Measurements from ENCODE around the gene ITPKB.
A peak's percentile ranks its signal among the peaks of the same experiment; 100 is the strongest.

The ITPKB gene

DNA sequence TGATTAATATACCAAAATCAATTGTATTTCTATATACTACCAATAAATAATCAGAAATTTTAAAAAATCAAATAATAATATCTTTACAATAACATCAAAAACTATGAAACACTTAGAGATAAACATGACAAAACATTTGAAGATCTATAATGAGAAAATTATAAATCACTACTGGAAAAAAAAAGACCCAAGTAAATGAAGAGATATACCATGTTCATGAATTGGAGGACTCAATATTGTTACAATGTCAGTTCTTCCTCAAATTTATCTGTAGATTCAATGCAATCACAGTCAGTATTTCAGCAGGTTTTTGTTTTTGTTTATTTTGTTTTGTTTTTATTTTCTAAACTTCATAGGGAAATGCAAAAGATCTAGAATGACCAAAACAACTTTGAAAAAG, 4.2 kb upstream of the ITPKB start:
- H3K36me3 Mint-ChIP-seq (ENCODE audit: low read depth) = no peaks in the 10 kb centered on the region
- TF ChIP-seq, protein P1, sequence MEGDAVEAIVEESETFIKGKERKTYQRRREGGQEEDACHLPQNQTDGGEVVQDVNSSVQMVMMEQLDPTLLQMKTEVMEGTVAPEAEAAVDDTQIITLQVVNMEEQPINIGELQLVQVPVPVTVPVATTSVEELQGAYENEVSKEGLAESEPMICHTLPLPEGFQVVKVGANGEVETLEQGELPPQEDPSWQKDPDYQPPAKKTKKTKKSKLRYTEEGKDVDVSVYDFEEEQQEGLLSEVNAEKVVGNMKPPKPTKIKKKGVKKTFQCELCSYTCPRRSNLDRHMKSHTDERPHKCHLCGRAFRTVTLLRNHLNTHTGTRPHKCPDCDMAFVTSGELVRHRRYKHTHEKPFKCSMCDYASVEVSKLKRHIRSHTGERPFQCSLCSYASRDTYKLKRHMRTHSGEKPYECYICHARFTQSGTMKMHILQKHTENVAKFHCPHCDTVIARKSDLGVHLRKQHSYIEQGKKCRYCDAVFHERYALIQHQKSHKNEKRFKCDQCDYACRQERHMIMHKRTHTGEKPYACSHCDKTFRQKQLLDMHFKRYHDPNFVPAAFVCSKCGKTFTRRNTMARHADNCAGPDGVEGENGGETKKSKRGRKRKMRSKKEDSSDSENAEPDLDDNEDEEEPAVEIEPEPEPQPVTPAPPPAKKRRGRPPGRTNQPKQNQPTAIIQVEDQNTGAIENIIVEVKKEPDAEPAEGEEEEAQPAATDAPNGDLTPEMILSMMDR (IDR thresholded peaks at IDR 0.05; ENCODE audit: unreplicated experiment in 3 of 3) = no peak
- H3K27ac Mint-ChIP-seq = no peak overlapping the region
- H3K4me1 Mint-ChIP-seq = peaks cover 6% of the 10 kb centered on the region
- H3K9me3 Mint-ChIP-seq = peaks cover 14% of the 10 kb centered on the region
- H3K27me3 Mint-ChIP-seq (ENCODE audit: low read depth) = peaks cover 9% of the 10 kb centered on the region
- no peak overlapping the region for H3K4me3 Mint-ChIP-seq

DNA sequence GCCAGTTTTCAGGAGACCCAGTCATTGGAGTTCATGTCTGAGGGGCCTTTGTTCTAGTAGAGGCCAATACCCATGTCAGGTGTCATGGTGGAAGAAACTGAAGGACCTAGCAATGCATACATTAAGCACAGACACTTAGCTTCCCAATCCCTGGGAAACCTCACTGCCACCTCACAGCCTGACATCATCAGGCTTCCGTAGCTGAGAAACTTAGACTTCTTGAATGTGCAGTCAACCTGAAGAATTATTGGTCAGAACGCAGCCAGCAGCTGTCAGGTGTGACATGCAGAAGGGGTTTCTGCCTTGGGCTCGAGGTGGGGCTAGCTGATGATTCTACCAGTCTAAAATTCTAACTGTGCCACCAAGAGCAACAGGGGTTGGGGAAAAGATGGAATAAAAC, 1.9 kb upstream of the ITPKB start:
- Mint-ChIP-seq H3K4me1 (peaks cover 6% of the 10 kb centered on the region), H3K27ac (no peak overlapping the region), H3K36me3 (ENCODE audit: low read depth) (no peaks in the 10 kb centered on the region), H3K4me3 (no peak overlapping the region), H3K27me3 (ENCODE audit: low read depth) (peaks cover 18% of the 10 kb centered on the region), H3K9me3 (peaks cover 12% of the 10 kb centered on the region)
- TF ChIP-seq, protein P1 (IDR thresholded peaks at IDR 0.05; ENCODE audit: unreplicated experiment in 3 of 3) = no peak

DNA sequence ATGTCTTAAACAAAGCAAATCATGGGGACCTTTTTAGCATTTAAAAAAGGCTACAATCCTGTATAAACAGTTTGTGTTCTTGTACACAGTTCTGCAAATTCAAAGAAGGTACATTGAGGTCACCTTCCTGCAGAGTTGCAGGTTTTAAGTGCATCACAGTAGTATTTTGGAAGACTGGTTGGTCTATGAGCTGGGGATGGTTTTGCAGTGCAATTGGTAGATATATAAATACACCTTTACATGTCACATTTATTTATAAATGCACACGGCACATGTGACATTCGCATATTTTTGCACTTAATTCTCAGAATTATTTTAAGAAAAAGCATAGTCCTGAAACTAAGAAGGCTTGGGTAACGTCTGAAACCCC, 599 bp upstream of the ITPKB start:
- peaks cover 6% of the 10 kb centered on the region for H3K4me1 Mint-ChIP-seq

DNA sequence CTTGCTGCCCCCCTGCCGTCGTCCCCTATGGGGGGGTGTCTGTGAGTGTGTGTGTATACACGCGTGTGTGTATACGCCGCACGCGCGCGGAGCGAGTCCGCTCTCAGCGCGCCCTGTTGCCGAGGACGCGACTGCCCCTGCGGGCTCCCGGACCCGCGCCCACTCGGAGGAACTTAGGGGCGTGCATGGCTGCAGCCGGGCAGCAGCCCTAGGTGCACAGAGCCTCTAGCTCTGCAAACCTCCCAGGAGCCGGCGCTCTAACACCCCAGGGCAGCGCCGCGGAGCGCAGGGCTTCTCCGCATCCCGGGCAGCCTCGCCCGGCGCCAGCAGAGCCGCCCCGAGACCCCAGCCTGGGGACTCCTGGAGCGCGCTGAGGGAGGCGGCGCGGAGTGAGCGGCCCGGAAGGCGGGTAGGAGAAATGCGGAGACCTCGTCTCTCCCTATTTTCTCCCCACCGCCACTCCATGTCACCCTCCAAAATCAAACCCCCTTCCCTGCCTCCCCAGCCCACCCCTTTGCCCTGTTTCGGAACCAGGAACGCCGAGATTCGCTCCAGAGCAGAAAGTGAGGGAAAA, 574 bp downstream of the ITPKB start:
- Mint-ChIP-seq H3K4me1 (peaks cover 12% of the 10 kb centered on the region), H3K9me3 (peaks cover 6% of the 10 kb centered on the region), H3K27ac (peak overlapping the region; percentile 90 to 95 (median 94)), H3K4me3 (peak overlapping the region; percentile 87 to 96 (median 95)), H3K27me3 (ENCODE audit: low read depth) (peaks cover 18% of the 10 kb centered on the region), H3K36me3 (ENCODE audit: low read depth) (peaks cover 10% of the 10 kb centered on the region)
- TF ChIP-seq, protein P1 (IDR thresholded peaks at IDR 0.05; ENCODE audit: unreplicated experiment in 3 of 3) = no peak

More for the DNA sequence above, 599 bp upstream of the ITPKB start:
- H3K27ac Mint-ChIP-seq = peak overlapping the region; percentile 90 to 95 (median 94)
- peaks cover 18% of the 10 kb centered on the region for H3K27me3 Mint-ChIP-seq (ENCODE audit: low read depth)
- H3K4me3 Mint-ChIP-seq = peak overlapping the region; percentile 87 to 96 (median 95)
- peaks cover 4% of the 10 kb centered on the region for H3K36me3 Mint-ChIP-seq (ENCODE audit: low read depth)
- peaks cover 10% of the 10 kb centered on the region for H3K9me3 Mint-ChIP-seq
- TF ChIP-seq, protein P1 (IDR thresholded peaks at IDR 0.05; ENCODE audit: unreplicated experiment in 3 of 3) = no peak

DNA sequence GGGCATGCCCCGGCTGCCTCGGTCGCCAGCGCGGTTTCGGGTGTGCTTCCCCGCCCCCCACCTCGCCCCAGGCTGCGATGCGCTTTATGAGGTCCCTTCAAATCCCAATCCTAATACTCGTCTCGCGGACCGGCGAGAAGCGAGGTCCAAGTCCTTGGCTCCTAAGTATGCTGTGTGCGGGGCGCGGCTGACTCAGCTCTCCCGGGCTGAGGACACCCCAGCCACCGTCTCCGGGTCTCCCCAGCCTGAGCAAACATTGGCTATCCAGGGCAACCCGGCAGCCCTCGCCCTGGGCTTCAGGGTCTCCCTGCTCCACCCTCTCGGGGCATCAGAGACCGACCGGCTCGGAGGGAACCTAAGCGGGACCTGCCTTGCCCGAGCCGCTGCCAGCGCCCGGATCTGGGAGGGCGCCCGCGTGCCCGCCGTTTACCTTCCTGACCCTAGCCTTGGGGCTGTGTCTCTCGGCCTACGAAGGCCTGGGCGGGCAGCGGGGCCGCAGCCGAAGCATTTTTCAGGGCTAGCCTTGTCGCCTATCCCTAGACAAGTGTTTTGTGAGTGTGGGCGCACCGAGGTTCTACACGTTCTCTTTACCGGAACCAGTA, 1.2 kb downstream of the ITPKB start:
- peaks cover 14% of the 10 kb centered on the region for H3K4me1 Mint-ChIP-seq
- H3K4me3 Mint-ChIP-seq = peak overlapping the region; percentile 87 to 96 (median 95)
- H3K36me3 Mint-ChIP-seq (ENCODE audit: low read depth) = peaks cover 11% of the 10 kb centered on the region
- H3K27ac Mint-ChIP-seq = peak overlapping the region in 1 of 3 experiments; percentile 25
- H3K27me3 Mint-ChIP-seq (ENCODE audit: low read depth) = peaks cover 18% of the 10 kb centered on the region
- H3K9me3 Mint-ChIP-seq = peaks cover 2% of the 10 kb centered on the region
- TF ChIP-seq, protein P1 (IDR thresholded peaks at IDR 0.05; ENCODE audit: unreplicated experiment in 3 of 3) = no peak
